Thymus (tissue), 11 donors: ENCODE measurements around the gene GPS2. TPM values are rescaled to one million over a fixed set of nuclear protein-coding genes. Genes with fewer than 3 reads are reported as not detected.
"Not testable (repeated sequence)": the region's sequence is repeated elsewhere in the genome, so short reads cannot be mapped to it uniquely, and the experiment has no call there.

ENCODE experiments used
- DNase-seq, 9 donors: peaks; one replicate each; pipeline ENCODE4 v3.0.0-alpha.2; 2013; ENCODE audit warnings: low spot score in 9 of 9, low read depth in 6 of 9, missing footprints in 1 of 9
- H3K27ac ChIP-seq, 2 donors: one replicate each; pipeline ENCODE4 v1.5.1; 2013; ENCODE audit warnings: control low read depth in 1 of 2, low read depth in 1 of 2, low read length in 1 of 2, mild to moderate bottlenecking in 1 of 2, moderate library complexity in 1 of 2
- H3K27me3 ChIP-seq, 2 donors: one replicate each; pipeline ENCODE4 v1.5.1; 2013; ENCODE audit warnings: low read length in 1 of 2; ENCODE audit not compliant: control insufficient read depth in 2 of 2, insufficient read depth in 1 of 2
- H3K36me3 ChIP-seq, 2 donors: one replicate each; pipeline ENCODE4 v1.5.1; 2013; ENCODE audit warnings: low read length in 1 of 2, mild to moderate bottlenecking in 1 of 2, moderate library complexity in 1 of 2; ENCODE audit not compliant: control insufficient read depth in 2 of 2, insufficient read depth in 2 of 2
- H3K4me1 ChIP-seq, 2 donors: one replicate each; pipeline ENCODE4 v1.5.1; 2013; ENCODE audit warnings: low read length in 2 of 2; ENCODE audit not compliant: control insufficient read depth in 2 of 2, insufficient read depth in 2 of 2
- H3K4me3 ChIP-seq, 2 donors: one replicate each; pipeline ENCODE4 v1.5.1; 2013; ENCODE audit warnings: low read length in 2 of 2, control low read depth in 1 of 2, mild to moderate bottlenecking in 1 of 2
- H3K9me3 ChIP-seq, 2 donors: one replicate each; pipeline ENCODE4 v1.5.1; 2013; ENCODE audit warnings: low read length in 1 of 2, mild to moderate bottlenecking in 1 of 2; ENCODE audit not compliant: control insufficient read depth in 2 of 2, insufficient read depth in 1 of 2
- WGBS: extraction: QIAGEN DNeasy Blood & Tissue Kit; methylation state at CpG from one replicate; pipeline ENCODE4 v1.1.7; 2013; 5-methylcytosine and 5-hydroxymethylcytosine counted together
- polyA plus RNA-seq: library from polyadenylated mRNA; stranded (reverse); fragments of 200-250 nt; gene quantifications from one replicate; pipeline ENCODE4 v1.2.3, GENCODE V29; 2013
- total RNA-seq: library from RNA; stranded (reverse); fragments of 120-200 nt; gene quantifications from one replicate; pipeline ENCODE4 v1.2.4, GENCODE V29; 2013
- donor health status: healthy.

The GPS2 gene
- total and polyA plus RNA-seq, 2 donors = 49.2 to 71.3 TPM

- DNase-seq = peak in 1 of 9 donors; percentile 59
- 20% methylated on average over 14 of the region's 14 CpGs for WGBS
- not testable (repeated sequence) for H3K9me3 ChIP-seq, H3K27me3 ChIP-seq, H3K36me3 ChIP-seq
- H3K4me3 ChIP-seq = peak overlapping the region in 1 of 2 donors; percentile 47
- H3K4me1 ChIP-seq = peaks cover 32 to 85% of the 10 kb centered on the region in 2 donors
- H3K27ac ChIP-seq = peak overlapping the region; percentile 75 to 98
Measured at GRCh38 chr17:7332600-7333069, 17.5 kb upstream of the GPS2 start.

- peaks cover 0 to 2% of the 10 kb centered on the region in 2 donors for H3K36me3 ChIP-seq
- peaks cover 32 to 81% of the 10 kb centered on the region in 2 donors for H3K4me1 ChIP-seq
- 24% methylated on average over 7 of the region's 7 CpGs for WGBS
- DNase-seq = peak in 2 of 9 donors; percentile 44 to 75
- no peaks in the 10 kb centered on the region for H3K27me3 ChIP-seq
- peaks cover 0 to 2% of the 10 kb centered on the region in 2 donors for H3K9me3 ChIP-seq
- peak overlapping the region; percentile 75 to 98 for H3K27ac ChIP-seq
- peak overlapping the region in 1 of 2 donors; percentile 47 for H3K4me3 ChIP-seq
Measured at GRCh38 chr17:7332111-7332510, 17.0 kb upstream of the GPS2 start.

GRCh38 chr17:7330638-7331015 lies 15.5 kb upstream of the GPS2 start:
- peak overlapping the region; percentile 95 to 98 for H3K27ac ChIP-seq
- H3K4me1 ChIP-seq = peaks cover 26 to 69% of the 10 kb centered on the region in 2 donors
- peaks cover 0 to 2% of the 10 kb centered on the region in 2 donors for H3K9me3 ChIP-seq
- peak overlapping the region; percentile 77 to 85 for H3K4me3 ChIP-seq
- H3K27me3 ChIP-seq = no peaks in the 10 kb centered on the region
- H3K36me3 ChIP-seq = peaks cover 9 to 11% of the 10 kb centered on the region in 2 donors
- no peak for DNase-seq
- 82% methylated on average over 13 of the region's 13 CpGs for WGBS

- 3% methylated on average over 34 of the region's 34 CpGs for WGBS
- Histone ChIP-seq H3K9me3 (peaks cover 0 to 2% of the 10 kb centered on the region in 2 donors), H3K27me3 (no peaks in the 10 kb centered on the region), H3K36me3 (peaks cover 13 to 16% of the 10 kb centered on the region in 2 donors), H3K27ac (peak overlapping the region; percentile 95 to 98), H3K4me1 (peaks cover 23 to 64% of the 10 kb centered on the region in 2 donors), H3K4me3 (peak overlapping the region; percentile 77 to 85)
- DNase-seq = peak in 3 of 9 donors; percentile 67 to 89 (median 81)
Measured at GRCh38 chr17:7329997-7330637, 15.0 kb upstream of the GPS2 start.

- DNase-seq = peak; percentile 94 to 100 (median 98)
- under 1% methylated on average over 43 of the region's 43 CpGs for WGBS
- Histone ChIP-seq H3K4me1 (peaks cover 23 to 57% of the 10 kb centered on the region in 2 donors), H3K9me3 (peaks cover 0 to 2% of the 10 kb centered on the region in 2 donors), H3K27me3 (no peaks in the 10 kb centered on the region), H3K4me3 (peak overlapping the region; percentile 77 to 85), H3K27ac (peak overlapping the region; percentile 95 to 98), H3K36me3 (peaks cover 18 to 22% of the 10 kb centered on the region in 2 donors)
Measured at GRCh38 chr17:7329374-7329996, 14.3 kb upstream of the GPS2 start.

GRCh38 chr17:7328840-7329373 lies 13.7 kb upstream of the GPS2 start, which contains the start of gene NEURL4:
NEURL4 (minus strand) TSS chr17:7329335; CDS start chr17:7329312, 23 bp downstream.
- no peak for DNase-seq
- Histone ChIP-seq H3K27me3 (no peaks in the 10 kb centered on the region), H3K27ac (peak within 1 kb of the TSS; percentile 95 to 98), H3K4me3 (peak within 1 kb of the TSS; percentile 77 to 85), H3K36me3 (peaks cover 24 to 26% of the 10 kb centered on the region in 2 donors), H3K9me3 (peaks cover 0 to 2% of the 10 kb centered on the region in 2 donors), H3K4me1 (peaks cover 23 to 52% of the 10 kb centered on the region in 2 donors)
- WGBS = under 1% methylated on average over 50 of the region's 50 CpGs

- Histone ChIP-seq H3K4me1 (peaks cover 23 to 45% of the 10 kb centered on the region in 2 donors), H3K4me3 (no peak overlapping the region), H3K9me3 (peaks cover 0 to 2% of the 10 kb centered on the region in 2 donors)
Measured at GRCh38 chr17:7328009-7328408, 12.8 kb upstream of the GPS2 start.

GRCh38 chr17:7327501-7327900 lies 12.3 kb upstream of the GPS2 start:
- peaks cover 38 to 41% of the 10 kb centered on the region in 2 donors for H3K36me3 ChIP-seq
- WGBS = 98% methylated on average over 17 of the region's 17 CpGs
- H3K27me3 ChIP-seq = no peaks in the 10 kb centered on the region
- H3K4me3 ChIP-seq = no peak overlapping the region
- peaks cover 0 to 2% of the 10 kb centered on the region in 2 donors for H3K9me3 ChIP-seq
- no peak for DNase-seq
- H3K27ac ChIP-seq = no peak overlapping the region
- H3K4me1 ChIP-seq = peaks cover 19 to 43% of the 10 kb centered on the region in 2 donors

More at GRCh38 chr17:7328009-7328408, 12.8 kb upstream of the GPS2 start:
- H3K36me3 ChIP-seq = peaks cover 33 to 35% of the 10 kb centered on the region in 2 donors
- H3K27ac ChIP-seq = no peak overlapping the region
- no peak for DNase-seq
- H3K27me3 ChIP-seq = no peaks in the 10 kb centered on the region
- WGBS = 94% methylated on average over 1 of the region's 1 CpG

GRCh38 chr17:7327056-7327455 lies 11.9 kb upstream of the GPS2 start:
- H3K36me3 ChIP-seq = peaks cover 43 to 45% of the 10 kb centered on the region in 2 donors
- H3K4me1 ChIP-seq = peaks cover 15 to 39% of the 10 kb centered on the region in 2 donors
- peaks cover 0 to 2% of the 10 kb centered on the region in 2 donors for H3K9me3 ChIP-seq
- WGBS = 96% methylated on average over 7 of the region's 7 CpGs
- no peak overlapping the region for H3K4me3 ChIP-seq
- H3K27ac ChIP-seq = no peak overlapping the region
- DNase-seq = no peak
- H3K27me3 ChIP-seq = no peaks in the 10 kb centered on the region
